ENCODE data around the gene ARL3.

DNA sequence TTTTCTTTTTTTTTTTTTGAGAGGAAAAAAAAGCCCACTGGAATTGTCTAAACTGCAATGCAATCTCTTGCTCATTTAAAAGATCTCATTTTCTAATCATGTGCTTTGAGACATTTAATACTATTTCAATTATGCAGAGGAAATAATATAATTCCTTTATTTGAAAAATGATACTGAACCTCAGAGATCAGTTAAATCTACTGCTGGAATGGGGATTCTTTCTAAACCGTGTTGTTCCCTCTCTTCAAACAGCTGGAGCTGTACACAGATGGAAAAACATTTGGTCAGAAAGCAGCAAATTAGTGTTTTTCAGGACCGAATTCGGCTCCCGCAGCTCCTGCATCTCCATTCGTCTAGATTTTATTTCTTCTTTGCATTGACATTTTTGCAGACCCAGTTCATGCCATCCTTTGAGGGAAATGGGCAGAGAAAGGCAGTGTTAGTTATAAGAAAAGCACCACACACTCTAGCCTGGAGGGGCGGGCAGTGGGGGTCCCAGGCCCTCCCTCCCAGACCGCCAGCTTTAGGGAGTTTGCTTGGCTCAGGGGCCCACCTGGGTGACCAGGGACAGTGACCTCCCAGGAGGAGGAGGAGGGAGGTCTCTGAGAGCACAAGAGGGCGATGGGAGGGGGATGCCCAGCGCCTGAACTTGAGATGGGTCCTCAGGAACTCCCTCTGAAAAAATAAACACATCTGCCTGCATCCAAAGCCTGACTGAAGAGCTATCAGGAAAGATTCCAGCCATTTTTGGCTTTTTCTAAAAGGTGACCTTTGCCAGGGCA is 37.5 kb downstream of the ARL3 start:
- TF ChIP-seq, protein P1, sequence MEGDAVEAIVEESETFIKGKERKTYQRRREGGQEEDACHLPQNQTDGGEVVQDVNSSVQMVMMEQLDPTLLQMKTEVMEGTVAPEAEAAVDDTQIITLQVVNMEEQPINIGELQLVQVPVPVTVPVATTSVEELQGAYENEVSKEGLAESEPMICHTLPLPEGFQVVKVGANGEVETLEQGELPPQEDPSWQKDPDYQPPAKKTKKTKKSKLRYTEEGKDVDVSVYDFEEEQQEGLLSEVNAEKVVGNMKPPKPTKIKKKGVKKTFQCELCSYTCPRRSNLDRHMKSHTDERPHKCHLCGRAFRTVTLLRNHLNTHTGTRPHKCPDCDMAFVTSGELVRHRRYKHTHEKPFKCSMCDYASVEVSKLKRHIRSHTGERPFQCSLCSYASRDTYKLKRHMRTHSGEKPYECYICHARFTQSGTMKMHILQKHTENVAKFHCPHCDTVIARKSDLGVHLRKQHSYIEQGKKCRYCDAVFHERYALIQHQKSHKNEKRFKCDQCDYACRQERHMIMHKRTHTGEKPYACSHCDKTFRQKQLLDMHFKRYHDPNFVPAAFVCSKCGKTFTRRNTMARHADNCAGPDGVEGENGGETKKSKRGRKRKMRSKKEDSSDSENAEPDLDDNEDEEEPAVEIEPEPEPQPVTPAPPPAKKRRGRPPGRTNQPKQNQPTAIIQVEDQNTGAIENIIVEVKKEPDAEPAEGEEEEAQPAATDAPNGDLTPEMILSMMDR (conservative IDR thresholded peaks at IDR 0.05; ENCODE audit: low read depth in 2 of 2): no peak
- TF ChIP-seq POLR2AphosphoS5 (IDR thresholded peaks at IDR 0.05; ENCODE audit: low read depth) (no peak), EZH2 (IDR thresholded peaks at IDR 0.05; ENCODE audit: low read depth, unreplicated experiment) (no peak), CREB1 (CRISPR knock-in tag; IDR thresholded peaks at IDR 0.05; ENCODE audit: low read depth) (no peak), JUNB (IDR thresholded peaks at IDR 0.05; ENCODE audit: unreplicated experiment) (no peak)
- TF ChIP-seq, protein P2, sequence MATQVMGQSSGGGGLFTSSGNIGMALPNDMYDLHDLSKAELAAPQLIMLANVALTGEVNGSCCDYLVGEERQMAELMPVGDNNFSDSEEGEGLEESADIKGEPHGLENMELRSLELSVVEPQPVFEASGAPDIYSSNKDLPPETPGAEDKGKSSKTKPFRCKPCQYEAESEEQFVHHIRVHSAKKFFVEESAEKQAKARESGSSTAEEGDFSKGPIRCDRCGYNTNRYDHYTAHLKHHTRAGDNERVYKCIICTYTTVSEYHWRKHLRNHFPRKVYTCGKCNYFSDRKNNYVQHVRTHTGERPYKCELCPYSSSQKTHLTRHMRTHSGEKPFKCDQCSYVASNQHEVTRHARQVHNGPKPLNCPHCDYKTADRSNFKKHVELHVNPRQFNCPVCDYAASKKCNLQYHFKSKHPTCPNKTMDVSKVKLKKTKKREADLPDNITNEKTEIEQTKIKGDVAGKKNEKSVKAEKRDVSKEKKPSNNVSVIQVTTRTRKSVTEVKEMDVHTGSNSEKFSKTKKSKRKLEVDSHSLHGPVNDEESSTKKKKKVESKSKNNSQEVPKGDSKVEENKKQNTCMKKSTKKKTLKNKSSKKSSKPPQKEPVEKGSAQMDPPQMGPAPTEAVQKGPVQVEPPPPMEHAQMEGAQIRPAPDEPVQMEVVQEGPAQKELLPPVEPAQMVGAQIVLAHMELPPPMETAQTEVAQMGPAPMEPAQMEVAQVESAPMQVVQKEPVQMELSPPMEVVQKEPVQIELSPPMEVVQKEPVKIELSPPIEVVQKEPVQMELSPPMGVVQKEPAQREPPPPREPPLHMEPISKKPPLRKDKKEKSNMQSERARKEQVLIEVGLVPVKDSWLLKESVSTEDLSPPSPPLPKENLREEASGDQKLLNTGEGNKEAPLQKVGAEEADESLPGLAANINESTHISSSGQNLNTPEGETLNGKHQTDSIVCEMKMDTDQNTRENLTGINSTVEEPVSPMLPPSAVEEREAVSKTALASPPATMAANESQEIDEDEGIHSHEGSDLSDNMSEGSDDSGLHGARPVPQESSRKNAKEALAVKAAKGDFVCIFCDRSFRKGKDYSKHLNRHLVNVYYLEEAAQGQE (IDR thresholded peaks at IDR 0.05; ENCODE audit: unreplicated experiment): no peak
